Liver (tissue), 10 donors: ENCODE data around the gene RBMS2. TPM values are rescaled to one million over a fixed set of nuclear protein-coding genes. Genes with fewer than 3 reads are reported as not detected.

Experiments
- DNase-seq: peaks from one replicate; pipeline ENCODE4 v3.0.0-alpha.2; 2017; ENCODE audit warnings: low spot score
- H3K27ac ChIP-seq, 2 donors: one replicate each; pipeline ENCODE4 v1.7.0; 2013; ENCODE audit warnings: inconsistent platforms in 2 of 2, low read length in 2 of 2, control low read depth in 1 of 2, low read depth in 1 of 2, mild to moderate bottlenecking in 1 of 2
- H3K27me3 ChIP-seq, 4 donors: one replicate each; pipeline versions ENCODE4 v1.6.1 to v1.7.0; 2013; ENCODE audit warnings: low read length in 3 of 4, inconsistent platforms in 1 of 4, mild to moderate bottlenecking in 1 of 4, moderate library complexity in 1 of 4; ENCODE audit not compliant: control insufficient read depth in 4 of 4, insufficient read depth in 4 of 4
- H3K36me3 ChIP-seq, 4 donors: one replicate each; pipeline versions ENCODE4 v1.6.1 to v1.7.0; 2013; ENCODE audit warnings: low read length in 3 of 4, mild to moderate bottlenecking in 3 of 4, low read depth in 1 of 4, moderate library complexity in 1 of 4; ENCODE audit not compliant: control insufficient read depth in 4 of 4, insufficient read depth in 3 of 4
- H3K4me1 ChIP-seq, 4 donors: one replicate each; pipeline versions ENCODE4 v1.6.1 to v1.7.0; 2013; ENCODE audit warnings: low read length in 3 of 4, mild to moderate bottlenecking in 3 of 4, moderate library complexity in 1 of 4; ENCODE audit not compliant: control insufficient read depth in 4 of 4, insufficient read depth in 4 of 4
- H3K4me3 ChIP-seq, 3 donors: one replicate each; pipeline versions ENCODE4 v1.6.1 to v1.7.0; 2013; ENCODE audit warnings: low read length in 3 of 3, control low read depth in 1 of 3, low read depth in 1 of 3, mild to moderate bottlenecking in 1 of 3
- H3K9ac ChIP-seq, 2 donors: one replicate each; pipeline ENCODE4 v1.7.0; 2013; ENCODE audit warnings: low read length in 2 of 2, mild to moderate bottlenecking in 2 of 2, moderate library complexity in 2 of 2, control low read depth in 1 of 2, low read depth in 1 of 2
- H3K9me3 ChIP-seq, 4 donors: one replicate each; pipeline versions ENCODE4 v1.6.1 to v1.7.0; 2013; ENCODE audit warnings: low read length in 3 of 4; ENCODE audit not compliant: control insufficient read depth in 4 of 4
- FOXA1 ChIP-seq: IDR thresholded peaks from 2 replicates; pipeline ENCODE4 v1.6.1; 2016; ENCODE audit warnings: antibody characterized with exemption
- HNF4A ChIP-seq, 2 donors: conservative IDR thresholded peaks; 2 replicates each; pipeline ENCODE4 v1.6.1; 2016; ENCODE audit warnings: antibody characterized with exemption in 2 of 2, mild to moderate bottlenecking in 2 of 2
- MAX ChIP-seq: IDR thresholded peaks from 2 replicates; pipeline ENCODE4 v1.6.1; 2016; ENCODE audit warnings: antibody characterized with exemption
- NR2F2 ChIP-seq: IDR thresholded peaks from 2 replicates; pipeline ENCODE4 v1.6.1; 2016; ENCODE audit warnings: antibody characterized with exemption
- RAD21 ChIP-seq, 2 donors: IDR thresholded peaks; 2 replicates each; pipeline ENCODE4 v1.6.1; 2016; ENCODE audit warnings: antibody characterized with exemption in 2 of 2, mild to moderate bottlenecking in 2 of 2
- RXRA ChIP-seq, 2 donors: IDR thresholded peaks; 2 replicates each; pipeline ENCODE4 v1.6.1; 2017 to 2018; ENCODE audit warnings: antibody characterized with exemption in 2 of 2, mild to moderate bottlenecking in 1 of 2
- TAF1 ChIP-seq: conservative IDR thresholded peaks from 2 replicates; pipeline ENCODE4 v1.6.1; 2016; ENCODE audit warnings: antibody characterized with exemption, mild to moderate bottlenecking
- WGBS: extraction: QIAGEN DNeasy Blood & Tissue Kit; methylation state at CpG from one replicate; pipeline ENCODE4 v1.1.7; 2013; 5-methylcytosine and 5-hydroxymethylcytosine counted together
- polyA plus RNA-seq, 2 donors: library from polyadenylated mRNA; stranded (reverse) in 1 of 2; unstranded in 1 of 2; fragments of 200-250 nt in 1 of 2; fragments of >200 nt in 1 of 2; fragmentation: Nextera tagmentation in 1 of 2; extraction: Ambion mirVana in 1 of 2; gene quantifications; one replicate each; pipeline versions ENCODE4 v1.2.1 to v1.2.3, GENCODE V29; 2013 to 2015
- small RNA-seq: library from RNA; depleted of rRNA; stranded (forward); fragments of <200 nt; gene quantifications from one replicate; pipeline ENCODE3, GENCODE V24; 2014
- total RNA-seq, 2 donors: library from RNA; depleted of rRNA; stranded (reverse); fragments of >200 nt; gene quantifications; one replicate each; pipeline ENCODE4 v1.2.3, GENCODE V29; 2014
- TF ChIP-seq, protein P1 (sequence below): IDR thresholded peaks from 2 replicates; pipeline ENCODE4 v1.6.1; 2016; ENCODE audit warnings: antibody characterized with exemption
- donor health status: healthy.
- donor health status: healthy.
- donor health status: healthy.
- donor health status: healthy.
- donor health status: healthy.

The RBMS2 gene
- total and polyA plus RNA-seq, 4 donors: 1.2 to 3.8 (median 1.8) TPM

DNA sequence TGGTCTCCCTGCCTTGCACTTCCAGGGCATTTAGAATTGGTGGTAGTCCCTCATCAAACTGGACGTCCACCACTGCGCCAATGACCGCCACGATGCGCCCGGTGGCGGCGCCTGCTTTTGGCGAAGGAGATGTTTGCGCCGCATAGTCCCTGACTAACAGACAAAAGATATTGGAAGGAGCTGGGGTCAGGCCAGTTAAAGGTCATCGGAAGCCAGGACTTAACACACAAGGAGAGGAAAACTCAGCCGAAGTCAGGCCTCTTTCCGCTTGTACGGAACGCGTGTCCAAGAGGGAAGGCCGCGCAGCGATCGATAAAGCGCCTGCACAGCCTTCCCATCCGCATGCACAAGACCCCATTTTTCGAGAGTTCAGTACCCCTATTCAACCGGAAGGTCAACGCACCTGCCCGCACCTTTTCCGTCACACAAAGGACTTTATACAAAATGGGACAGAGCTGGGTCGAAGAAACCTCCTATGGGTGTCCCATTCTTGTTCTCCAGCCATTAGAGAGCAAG is 123.6 kb downstream of the RBMS2 start:
- no peaks in the 10 kb centered on the region for H3K27me3 ChIP-seq
- TF ChIP-seq RAD21 (IDR thresholded peaks at IDR 0.05) (no peak), NR2F2 (peak; percentile 46), HNF4A (conservative IDR thresholded peaks at IDR 0.05) (no peak), MAX (peak; percentile 7), TAF1 (no peak), FOXA1 (no peak), RXRA (IDR thresholded peaks at IDR 0.05) (peak; percentile 40 to 45)
- TF ChIP-seq, protein P1, sequence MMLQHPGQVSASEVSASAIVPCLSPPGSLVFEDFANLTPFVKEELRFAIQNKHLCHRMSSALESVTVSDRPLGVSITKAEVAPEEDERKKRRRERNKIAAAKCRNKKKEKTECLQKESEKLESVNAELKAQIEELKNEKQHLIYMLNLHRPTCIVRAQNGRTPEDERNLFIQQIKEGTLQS: no peak
- H3K27ac ChIP-seq: peak overlapping the region; percentile 79 to 91
- H3K36me3 ChIP-seq: peaks cover 8 to 31% (median 23%) of the 10 kb centered on the region in 4 donors
- whole genome bisulfite sequencing: under 1% methylated on average over 29 of the region's 29 CpGs
- H3K9me3 ChIP-seq: no peaks in the 10 kb centered on the region
- peak; percentile 60 for DNase-seq
- peaks cover 2 to 16% (median 8%) of the 10 kb centered on the region in 4 donors for H3K4me1 ChIP-seq
- H3K9ac ChIP-seq: peak overlapping the region; percentile 98
- H3K4me3 ChIP-seq: peak overlapping the region; percentile 73 to 99 (median 97)

Small RNA genes lying within 50 kb of the gene (small RNA-seq; reads per million reads assigned to genes)
- gene RNU6-343P: not detected
- 1,970 reads per million, percentile 99 among the genes with 10 or more reads in this experiment for gene SNORD59A

Other genes with a start within 250 kb of the RBMS2 start
- gene CS, start 221.5 kb upstream of the RBMS2 start, total RNA-seq: 10 to 100 TPM; 59.0 to 79.9 TPM
- 10 to 100 TPM; 33.8 to 36.0 TPM for gene CS, start 221.5 kb upstream of the RBMS2 start, polyA plus RNA-seq
- 10 to 100 TPM; 24.6 to 68.7 TPM for gene CNPY2, start 205.8 kb upstream of the RBMS2 start, total RNA-seq
- 100 to 1,000 TPM in 1 of 2 donors, 10 to 100 TPM in 1; 72.6 to 163 TPM for gene CNPY2, start 205.8 kb upstream of the RBMS2 start, polyA plus RNA-seq
- 10 to 100 TPM; 20.5 to 92.4 TPM for gene PAN2, start 187.8 kb upstream of the RBMS2 start, total RNA-seq
- 10 to 100 TPM; 26.9 to 28.5 TPM for gene PAN2, start 187.8 kb upstream of the RBMS2 start, polyA plus RNA-seq
- under 1 TPM in 1 of 2 donors, not detected in 1; 0.25 TPM for gene IL23A, start 182.9 kb upstream of the RBMS2 start, total RNA-seq
- gene IL23A, start 182.9 kb upstream of the RBMS2 start, polyA plus RNA-seq: under 1 TPM; 0.14 to 0.22 TPM
- gene STAT2, start 161.7 kb upstream of the RBMS2 start, total RNA-seq: 100 to 1,000 TPM in 1 of 2 donors, 10 to 100 TPM in 1; 68.7 to 219 TPM
- 10 to 100 TPM; 48.4 to 64.5 TPM for gene STAT2, start 161.7 kb upstream of the RBMS2 start, polyA plus RNA-seq
- 100 to 1,000 TPM in 1 of 2 donors, 10 to 100 TPM in 1; 11.9 to 109 TPM for gene APOF, start 159.0 kb upstream of the RBMS2 start, total RNA-seq
- 100 to 1,000 TPM; 203 to 335 TPM for gene APOF, start 159.0 kb upstream of the RBMS2 start, polyA plus RNA-seq
- 10 to 100 TPM; 12.9 to 17.6 TPM for gene TIMELESS, start 72.4 kb upstream of the RBMS2 start, total RNA-seq
- gene TIMELESS, start 72.4 kb upstream of the RBMS2 start, polyA plus RNA-seq: 1 to 10 TPM; 5.1 to 7.8 TPM
- under 1 TPM; 0.09 to 0.50 TPM for gene MIP, start 67.2 kb upstream of the RBMS2 start, total RNA-seq
- gene MIP, start 67.2 kb upstream of the RBMS2 start, polyA plus RNA-seq: under 1 TPM; 0.28 to 0.60 TPM
- gene SPRYD4, start 53.2 kb upstream of the RBMS2 start, total RNA-seq: 1 to 10 TPM; 3.8 to 7.6 TPM
- gene SPRYD4, start 53.2 kb upstream of the RBMS2 start, polyA plus RNA-seq: 10 to 100 TPM in 1 of 2 donors, 1 to 10 TPM in 1; 7.7 to 13.0 TPM
- 10 to 100 TPM; 42.2 to 53.8 TPM for gene GLS2, start 33.7 kb upstream of the RBMS2 start, total RNA-seq
- 10 to 100 TPM; 28.0 to 53.7 TPM for gene GLS2, start 33.7 kb upstream of the RBMS2 start, polyA plus RNA-seq
- 10 to 100 TPM; 23.0 to 31.9 TPM for gene BAZ2A, start 108.5 kb downstream of the RBMS2 start, total RNA-seq
- 10 to 100 TPM; 12.8 to 21.0 TPM for gene BAZ2A, start 108.5 kb downstream of the RBMS2 start, polyA plus RNA-seq
- 100 to 1,000 TPM; 273 to 347 TPM for gene ATP5F1B, start 124.2 kb downstream of the RBMS2 start, total RNA-seq
- 100 to 1,000 TPM; 528 to 569 TPM for gene ATP5F1B, start 124.2 kb downstream of the RBMS2 start, polyA plus RNA-seq
- 10 to 100 TPM; 65.0 to 87.2 TPM for gene PTGES3, start 166.5 kb downstream of the RBMS2 start, total RNA-seq
- gene PTGES3, start 166.5 kb downstream of the RBMS2 start, polyA plus RNA-seq: 10 to 100 TPM; 75.4 to 94.1 TPM
- gene NACA, start 203.5 kb downstream of the RBMS2 start, total RNA-seq: 100 to 1,000 TPM; 365 to 695 TPM
- 100 to 1,000 TPM; 370 to 543 TPM for gene NACA, start 203.5 kb downstream of the RBMS2 start, polyA plus RNA-seq
- 10 to 100 TPM in 1 of 2 donors, 1 to 10 TPM in 1; 7.2 to 24.8 TPM for gene PRIM1, start 230.5 kb downstream of the RBMS2 start, total RNA-seq
- gene PRIM1, start 230.5 kb downstream of the RBMS2 start, polyA plus RNA-seq: 1 to 10 TPM; 2.7 to 3.7 TPM
- gene HSD17B6, start 241.5 kb downstream of the RBMS2 start, total RNA-seq: 1,000 to 10,000 TPM in 1 of 2 donors, 1 to 10 TPM in 1; 3.0 to 1,013 TPM
- gene HSD17B6, start 241.5 kb downstream of the RBMS2 start, polyA plus RNA-seq: 100 to 1,000 TPM; 662 to 748 TPM